Stimulated activated CD8-positive, alpha-beta memory T cell treated with anti-CD3 and anti-CD28 coated beads, Interleukin-4, amount 100 ng/mL, for 1 hour (primary cell): ENCODE results near the gene HPS1.
"Not testable (repeated sequence)": the region's sequence is repeated elsewhere in the genome, so short reads cannot be mapped to it uniquely, and the experiment has no call there.

ENCODE experiments used
- DNase-seq, 2 donors: peaks; one replicate each; pipeline ENCODE4 v3.0.0-alpha.2; 2020; ENCODE audit warnings: low read depth in 2 of 2, low spot score in 1 of 2

The HPS1 gene

GRCh38 chr10:98394851-98395440, 51.8 kb downstream of the HPS1 start:
- no peak for DNase-seq

- DNase-seq = no peak
Measured at GRCh38 chr10:98391578-98391991, 55.1 kb downstream of the HPS1 start.

GRCh38 chr10:98391065-98391464, 55.7 kb downstream of the HPS1 start:
- no peak for DNase-seq

- DNase-seq = no peak
Measured at GRCh38 chr10:98390406-98390805, 56.3 kb downstream of the HPS1 start.

- DNase-seq = no peak
Measured at GRCh38 chr10:98389398-98389797, 57.3 kb downstream of the HPS1 start.

GRCh38 chr10:98388101-98388655, 58.6 kb downstream of the HPS1 start:
- no peak for DNase-seq

GRCh38 chr10:98384531-98385133, 62.1 kb downstream of the HPS1 start:
- no peak for DNase-seq

GRCh38 chr10:98383869-98384268, 62.9 kb downstream of the HPS1 start:
- no peak for DNase-seq

- not testable (repeated sequence) for DNase-seq
Measured at GRCh38 chr10:98383134-98383667, 63.5 kb downstream of the HPS1 start.

- DNase-seq = no peak
Measured at GRCh38 chr10:98382691-98383101, 64.0 kb downstream of the HPS1 start.

GRCh38 chr10:98380493-98381339, 66.0 kb downstream of the HPS1 start:
- no peak for DNase-seq

GRCh38 chr10:98378722-98379121, 68.0 kb downstream of the HPS1 start:
- DNase-seq = no peak

- DNase-seq = no peak
Measured at GRCh38 chr10:98377536-98377935, 69.2 kb downstream of the HPS1 start.

GRCh38 chr10:98377001-98377400, 69.7 kb downstream of the HPS1 start:
- DNase-seq = no peak

- DNase-seq = no peak
Measured at GRCh38 chr10:98376485-98376884, 70.2 kb downstream of the HPS1 start.

- DNase-seq = no peak
Measured at GRCh38 chr10:98374217-98374985, 72.3 kb downstream of the HPS1 start.

GRCh38 chr10:98373260-98374040, 73.3 kb downstream of the HPS1 start:
- no peak for DNase-seq

GRCh38 chr10:98370831-98371820, 75.6 kb downstream of the HPS1 start:
- no peak for DNase-seq

- DNase-seq = no peak
Measured at GRCh38 chr10:98369801-98370200, 76.9 kb downstream of the HPS1 start.
